Measurements from ENCODE around the gene CAP2.
"Not testable (repeated sequence)": the region's sequence is repeated elsewhere in the genome, so short reads cannot be mapped to it uniquely, and the experiment has no call there.

- TF ChIP-seq, protein P1, sequence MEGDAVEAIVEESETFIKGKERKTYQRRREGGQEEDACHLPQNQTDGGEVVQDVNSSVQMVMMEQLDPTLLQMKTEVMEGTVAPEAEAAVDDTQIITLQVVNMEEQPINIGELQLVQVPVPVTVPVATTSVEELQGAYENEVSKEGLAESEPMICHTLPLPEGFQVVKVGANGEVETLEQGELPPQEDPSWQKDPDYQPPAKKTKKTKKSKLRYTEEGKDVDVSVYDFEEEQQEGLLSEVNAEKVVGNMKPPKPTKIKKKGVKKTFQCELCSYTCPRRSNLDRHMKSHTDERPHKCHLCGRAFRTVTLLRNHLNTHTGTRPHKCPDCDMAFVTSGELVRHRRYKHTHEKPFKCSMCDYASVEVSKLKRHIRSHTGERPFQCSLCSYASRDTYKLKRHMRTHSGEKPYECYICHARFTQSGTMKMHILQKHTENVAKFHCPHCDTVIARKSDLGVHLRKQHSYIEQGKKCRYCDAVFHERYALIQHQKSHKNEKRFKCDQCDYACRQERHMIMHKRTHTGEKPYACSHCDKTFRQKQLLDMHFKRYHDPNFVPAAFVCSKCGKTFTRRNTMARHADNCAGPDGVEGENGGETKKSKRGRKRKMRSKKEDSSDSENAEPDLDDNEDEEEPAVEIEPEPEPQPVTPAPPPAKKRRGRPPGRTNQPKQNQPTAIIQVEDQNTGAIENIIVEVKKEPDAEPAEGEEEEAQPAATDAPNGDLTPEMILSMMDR (IDR thresholded peaks at IDR 0.05): not testable (repeated sequence)
- TF ChIP-seq POLR2A (IDR thresholded peaks at IDR 0.05): not testable (repeated sequence)
Observed at GRCh38 chr6:17545681-17546080, 152.3 kb downstream of the CAP2 start.

All from uterus (tissue), 2 donors.